Endothelial cell (in vitro differentiated cells): ENCODE data around the gene ZNF492. TPM values are rescaled to one million over a fixed set of nuclear protein-coding genes. Genes with fewer than 3 reads are reported as not detected.
"Not testable (repeated sequence)": the region's sequence is repeated elsewhere in the genome, so short reads cannot be mapped to it uniquely, and the experiment has no call there.

Experiments
- DNase-seq: peaks from one replicate; pipeline ENCODE4 v3.0.0; 2021; ENCODE audit warnings: low spot score
- H3K27ac Mint-ChIP-seq: one replicate; pipeline ENCODE4 v1.8.0; 2021; ENCODE audit warnings: mixed read lengths, inconsistent platforms; ENCODE audit not compliant: unreplicated experiment
- H3K27me3 Mint-ChIP-seq: one replicate; pipeline ENCODE4 v1.8.0; 2021; ENCODE audit warnings: mild to moderate bottlenecking, moderate library complexity, mixed read lengths, inconsistent platforms; ENCODE audit not compliant: unreplicated experiment
- H3K36me3 Mint-ChIP-seq: one replicate; pipeline ENCODE4 v1.8.0; 2021; ENCODE audit warnings: mild to moderate bottlenecking, low read depth, mixed read lengths, inconsistent platforms; ENCODE audit not compliant: unreplicated experiment
- H3K4me1 Mint-ChIP-seq: one replicate; pipeline ENCODE4 v1.8.0; 2021; ENCODE audit warnings: mild to moderate bottlenecking, mixed read lengths, inconsistent platforms; ENCODE audit not compliant: unreplicated experiment
- H3K4me3 Mint-ChIP-seq: one replicate; pipeline ENCODE4 v1.8.0; 2021; ENCODE audit warnings: mild to moderate bottlenecking, mixed read lengths, inconsistent platforms; ENCODE audit not compliant: unreplicated experiment
- H3K9me3 Mint-ChIP-seq: one replicate; pipeline ENCODE4 v1.8.0; 2021; ENCODE audit warnings: mixed read lengths, inconsistent platforms; ENCODE audit not compliant: unreplicated experiment
- CTCF ChIP-seq: fragments of 200-600 bp; sonication (generic); IDR thresholded peaks from one replicate; pipeline ENCODE4 v1.5.0; 2021; ENCODE audit warnings: antibody characterized with exemption; ENCODE audit not compliant: unreplicated experiment
- total RNA-seq: library from RNA; stranded (reverse); fragmentation: NEBNext Ultra II Directional; extraction: Animal tissue kit (Norgen Biotek cat#: 25700); gene quantifications from one replicate; pipeline ENCODE4 v1.2.1, GENCODE V29; 2021; ENCODE audit not compliant: unreplicated experiment

The ZNF492 gene
- total RNA-seq, 1 donor from 2014 or later = not detected

GRCh38 chr19:22608441-22608840, 25.7 kb upstream of the ZNF492 start:
- Mint-ChIP-seq H3K4me3 (no peak overlapping the region), H3K36me3 (peaks cover 46% of the 10 kb centered on the region), H3K9me3 (peaks cover 59% of the 10 kb centered on the region), H3K27ac (no peak overlapping the region), H3K27me3 (peaks cover 35% of the 10 kb centered on the region), H3K4me1 (no peaks in the 10 kb centered on the region)
- DNase-seq = no peak
- no peak for TF ChIP-seq CTCF

GRCh38 chr19:22609630-22610029, 24.5 kb upstream of the ZNF492 start:
- Mint-ChIP-seq H3K27me3 (peaks cover 30% of the 10 kb centered on the region), H3K36me3 (peaks cover 49% of the 10 kb centered on the region), H3K4me3 (no peak overlapping the region), H3K27ac (no peak overlapping the region), H3K4me1 (no peaks in the 10 kb centered on the region), H3K9me3 (peaks cover 64% of the 10 kb centered on the region)
- DNase-seq = no peak
- no peak for TF ChIP-seq CTCF

- Mint-ChIP-seq H3K27ac (no peak overlapping the region), H3K36me3 (peaks cover 52% of the 10 kb centered on the region), H3K4me3 (no peak overlapping the region), H3K4me1 (no peaks in the 10 kb centered on the region), H3K27me3 (peaks cover 30% of the 10 kb centered on the region), H3K9me3 (peaks cover 67% of the 10 kb centered on the region)
- no peak for DNase-seq
- TF ChIP-seq CTCF = no peak
Observed at GRCh38 chr19:22610121-22610520, 24.0 kb upstream of the ZNF492 start.

GRCh38 chr19:22612316-22612715, 21.8 kb upstream of the ZNF492 start:
- Mint-ChIP-seq H3K4me3 (no peak overlapping the region), H3K4me1 (no peaks in the 10 kb centered on the region), H3K27ac (no peak overlapping the region), H3K27me3 (peaks cover 22% of the 10 kb centered on the region), H3K36me3 (peaks cover 37% of the 10 kb centered on the region), H3K9me3 (peaks cover 66% of the 10 kb centered on the region)
- TF ChIP-seq CTCF = no peak
- no peak for DNase-seq

- no peak for DNase-seq
- H3K27me3 Mint-ChIP-seq = peaks cover 10% of the 10 kb centered on the region
- no peak overlapping the region for H3K4me3 Mint-ChIP-seq
- no peak for TF ChIP-seq CTCF
- H3K36me3 Mint-ChIP-seq = peaks cover 28% of the 10 kb centered on the region
- no peak overlapping the region for H3K27ac Mint-ChIP-seq
- peaks cover 51% of the 10 kb centered on the region for H3K9me3 Mint-ChIP-seq
- H3K4me1 Mint-ChIP-seq = no peaks in the 10 kb centered on the region
Observed at GRCh38 chr19:22616659-22617058, 17.5 kb upstream of the ZNF492 start.

GRCh38 chr19:22617181-22617580, 16.9 kb upstream of the ZNF492 start:
- not testable (repeated sequence) for DNase-seq, H3K4me3 Mint-ChIP-seq, H3K4me1 Mint-ChIP-seq, H3K27ac Mint-ChIP-seq
- peaks cover 52% of the 10 kb centered on the region for H3K9me3 Mint-ChIP-seq
- H3K36me3 Mint-ChIP-seq = peaks cover 25% of the 10 kb centered on the region
- peaks cover 10% of the 10 kb centered on the region for H3K27me3 Mint-ChIP-seq
